OCI-LY1 (cell line): Measurements from ENCODE around the gene CSF2.

Experiments
- H2AFZ ChIP-seq: fragments of 200-600 bp; sonication (generic), shearing (Covaris generic); 2 replicates; pipeline ENCODE4 v1.6.0; 2014; ENCODE audit warnings: antibody characterized with exemption, mild to moderate bottlenecking, low read length
- H3F3A ChIP-seq: fragments of 200-600 bp; sonication (generic), shearing (Covaris generic); 2 replicates; pipeline ENCODE4 v1.6.0; 2014; ENCODE audit warnings: mild to moderate bottlenecking, antibody characterized with exemption, low read length, moderate library complexity; ENCODE audit not compliant: insufficient read depth
- H3K27ac ChIP-seq: fragments of 200-600 bp; sonication (generic); 2 replicates; pipeline ENCODE4 v1.5.1; 2014; ENCODE audit warnings: low read length, mixed run types, mild to moderate bottlenecking, low read depth; ENCODE audit not compliant: poor library complexity, severe bottlenecking
- H3K27me3 ChIP-seq: fragments of 200-600 bp; sonication (generic); 2 replicates; pipeline ENCODE4 v1.6.0; 2014; ENCODE audit warnings: antibody characterized with exemption, mild to moderate bottlenecking, low read length, moderate library complexity; ENCODE audit not compliant: insufficient read depth
- H3K36me3 ChIP-seq: fragments of 200-600 bp; sonication (generic); 2 replicates; pipeline ENCODE4 v1.6.1; 2014; ENCODE audit warnings: mild to moderate bottlenecking, antibody characterized with exemption, low read length, moderate library complexity, mixed read lengths; ENCODE audit not compliant: insufficient read depth
- H3K4me1 ChIP-seq: fragments of 200-600 bp; sonication (generic); 2 replicates; pipeline ENCODE4 v1.5.1; 2014; ENCODE audit warnings: mild to moderate bottlenecking, low read length, moderate library complexity; ENCODE audit not compliant: insufficient read depth, severe bottlenecking
- H3K4me2 ChIP-seq: fragments of 200-600 bp; sonication (generic), shearing (Covaris generic); 2 replicates; pipeline ENCODE4 v1.6.1; 2014; ENCODE audit warnings: low read length
- H3K4me3 ChIP-seq: fragments of 200-600 bp; sonication (generic); 2 replicates; pipeline ENCODE4 v1.5.1; 2014; ENCODE audit warnings: low read length, low read depth, mild to moderate bottlenecking, mixed read lengths; ENCODE audit not compliant: poor library complexity, severe bottlenecking
- H3K79me2 ChIP-seq: fragments of 200-600 bp; shearing (Covaris generic); 2 replicates; pipeline ENCODE4 v1.6.1; 2016; ENCODE audit warnings: mixed run types, low read length, mixed read lengths; ENCODE audit not compliant: insufficient read depth
- H3K9ac ChIP-seq: fragments of 200-600 bp; sonication (generic), shearing (Covaris generic); 2 replicates; pipeline ENCODE4 v1.6.1; 2014; ENCODE audit warnings: mild to moderate bottlenecking, low read length, mixed read lengths
- H3K9me2 ChIP-seq: fragments of 200-600 bp; sonication (generic), shearing (Covaris generic); 2 replicates; pipeline ENCODE4 v1.6.1; 2014; ENCODE audit warnings: low read depth, mild to moderate bottlenecking, low read length, mixed read lengths
- H3K9me3 ChIP-seq: fragments of 200-600 bp; shearing (Covaris generic); 2 replicates; pipeline ENCODE4 v1.6.1; 2014; ENCODE audit warnings: low read length, mixed read lengths
- H4K20me1 ChIP-seq: fragments of 200-600 bp; sonication (generic), shearing (Covaris generic); 2 replicates; pipeline ENCODE4 v1.6.0; 2016; ENCODE audit warnings: mild to moderate bottlenecking, low read length; ENCODE audit not compliant: insufficient read depth
- EZH2 ChIP-seq: fragments of 200-600 bp; sonication (generic), shearing (Covaris generic); IDR thresholded peaks from 2 replicates; pipeline ENCODE4 v1.8.0; 2017; ENCODE audit warnings: borderline replicate concordance, mixed run types, mild to moderate bottlenecking, antibody characterized with exemption, low read length, moderate library complexity, mixed read lengths
- TF ChIP-seq, protein P1 (sequence below): fragments of 200-600 bp; sonication (generic), shearing (Covaris generic); IDR thresholded peaks from 2 replicates; pipeline ENCODE4 v1.5.1; 2017; ENCODE audit warnings: mild to moderate bottlenecking, antibody characterized with exemption, low read length, moderate library complexity, mixed read lengths

The CSF2 gene

DNA sequence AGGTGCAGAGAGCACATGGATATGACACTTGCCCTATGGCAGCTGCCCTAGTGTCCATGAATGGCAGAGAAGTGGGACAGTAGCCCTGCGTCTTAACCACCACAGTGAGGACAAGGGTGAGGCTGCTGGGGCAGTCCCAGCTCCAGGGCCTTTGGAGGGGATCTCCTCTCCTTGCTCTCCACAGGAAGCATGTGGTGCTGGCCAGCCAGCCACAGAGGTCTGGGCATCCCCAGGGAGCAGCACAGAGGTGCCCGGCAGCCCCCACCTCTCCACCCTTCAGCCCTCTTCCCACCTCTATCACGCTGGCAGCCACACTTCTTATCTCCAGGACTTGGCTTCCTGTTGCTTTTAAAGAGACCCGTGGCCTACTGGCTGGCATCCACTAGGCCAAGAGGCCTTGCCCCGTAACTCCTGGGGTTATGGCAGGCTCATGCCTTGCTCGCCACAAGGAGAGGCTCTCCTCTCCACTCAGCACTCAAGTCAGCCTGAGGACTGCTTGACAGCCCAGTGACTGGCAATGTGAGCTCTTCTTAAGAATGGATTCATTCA is 21.9 kb downstream of the CSF2 start:
- no peak overlapping the region for H3K9ac ChIP-seq
- H3K27me3 ChIP-seq: no peaks in the 10 kb centered on the region; the same call in 1 of the 2 replicates
- no peaks in the 10 kb centered on the region for H3K9me3 ChIP-seq
- TF ChIP-seq, protein P1, sequence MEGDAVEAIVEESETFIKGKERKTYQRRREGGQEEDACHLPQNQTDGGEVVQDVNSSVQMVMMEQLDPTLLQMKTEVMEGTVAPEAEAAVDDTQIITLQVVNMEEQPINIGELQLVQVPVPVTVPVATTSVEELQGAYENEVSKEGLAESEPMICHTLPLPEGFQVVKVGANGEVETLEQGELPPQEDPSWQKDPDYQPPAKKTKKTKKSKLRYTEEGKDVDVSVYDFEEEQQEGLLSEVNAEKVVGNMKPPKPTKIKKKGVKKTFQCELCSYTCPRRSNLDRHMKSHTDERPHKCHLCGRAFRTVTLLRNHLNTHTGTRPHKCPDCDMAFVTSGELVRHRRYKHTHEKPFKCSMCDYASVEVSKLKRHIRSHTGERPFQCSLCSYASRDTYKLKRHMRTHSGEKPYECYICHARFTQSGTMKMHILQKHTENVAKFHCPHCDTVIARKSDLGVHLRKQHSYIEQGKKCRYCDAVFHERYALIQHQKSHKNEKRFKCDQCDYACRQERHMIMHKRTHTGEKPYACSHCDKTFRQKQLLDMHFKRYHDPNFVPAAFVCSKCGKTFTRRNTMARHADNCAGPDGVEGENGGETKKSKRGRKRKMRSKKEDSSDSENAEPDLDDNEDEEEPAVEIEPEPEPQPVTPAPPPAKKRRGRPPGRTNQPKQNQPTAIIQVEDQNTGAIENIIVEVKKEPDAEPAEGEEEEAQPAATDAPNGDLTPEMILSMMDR: no peak
- no peak for TF ChIP-seq EZH2
- no peaks in the 10 kb centered on the region for H3K9me2 ChIP-seq
- no peaks in the 10 kb centered on the region for H3K4me1 ChIP-seq
- no peaks in the 10 kb centered on the region for H3K36me3 ChIP-seq
- no peak overlapping the region for H2AFZ ChIP-seq
- H3K4me2 ChIP-seq: no peak overlapping the region
- no peak overlapping the region for H3K4me3 ChIP-seq
- H3K27ac ChIP-seq: no peak overlapping the region
- no peaks in the 10 kb centered on the region for H3F3A ChIP-seq
- H4K20me1 ChIP-seq: no peaks in the 10 kb centered on the region
- H3K79me2 ChIP-seq: no peaks in the 10 kb centered on the region

DNA sequence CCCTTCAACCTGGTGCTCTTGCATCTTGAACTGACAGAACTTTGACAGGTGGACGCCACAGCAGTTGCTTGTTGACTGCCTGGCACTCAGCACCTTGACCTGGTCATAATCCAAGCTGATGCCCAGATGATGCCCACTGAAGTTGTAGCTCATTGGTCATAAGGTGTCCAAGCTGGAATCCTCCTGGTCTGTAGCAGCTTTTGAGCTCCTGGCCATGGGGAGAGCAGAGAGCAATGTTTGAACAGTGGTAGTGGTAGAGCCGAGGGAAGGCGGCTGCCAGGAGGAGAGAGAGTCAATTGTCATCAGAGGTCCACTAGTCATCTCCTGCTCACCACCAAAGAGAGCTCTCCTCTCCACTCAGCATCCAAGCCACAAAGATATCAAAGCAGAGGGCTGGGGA is 23.3 kb downstream of the CSF2 start:
- Histone ChIP-seq H4K20me1 (no peaks in the 10 kb centered on the region), H3K9me2 (no peaks in the 10 kb centered on the region), H3K9me3 (no peaks in the 10 kb centered on the region), H3K36me3 (no peaks in the 10 kb centered on the region), H3K4me2 (no peak overlapping the region), H3K79me2 (no peaks in the 10 kb centered on the region), H2AFZ (no peak overlapping the region), H3K27me3 (no peaks in the 10 kb centered on the region; the same call in 1 of the 2 replicates), H3K27ac (no peak overlapping the region), H3F3A (no peaks in the 10 kb centered on the region), H3K9ac (no peak overlapping the region), H3K4me3 (no peak overlapping the region), H3K4me1 (no peaks in the 10 kb centered on the region)
- no peak for TF ChIP-seq EZH2
- TF ChIP-seq, protein P1: no peak

DNA sequence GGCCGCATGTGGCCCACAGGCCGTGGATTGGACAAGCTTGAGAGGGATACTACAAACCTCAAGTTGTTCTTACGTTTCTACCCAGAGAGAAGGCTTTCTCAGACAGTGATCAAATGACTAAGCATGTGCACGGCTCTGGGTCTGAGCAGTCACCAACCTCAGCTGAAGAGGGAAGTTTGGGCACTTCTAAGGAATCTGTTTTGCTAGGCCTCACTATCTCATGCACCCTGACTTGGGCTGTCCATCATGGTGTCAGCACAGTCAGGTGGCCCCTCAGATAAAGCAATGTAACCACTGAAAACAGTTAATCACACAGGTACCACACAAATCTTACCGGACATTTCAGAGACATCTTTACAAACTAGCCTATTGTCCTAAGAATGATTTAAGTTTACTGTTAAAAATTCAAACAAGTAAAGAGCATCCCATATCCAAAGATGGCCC is 24.6 kb downstream of the CSF2 start:
- H2AFZ ChIP-seq: no peak overlapping the region
- H3K36me3 ChIP-seq: no peaks in the 10 kb centered on the region
- H3K4me3 ChIP-seq: no peak overlapping the region
- H3K27me3 ChIP-seq: no peaks in the 10 kb centered on the region
- TF ChIP-seq, protein P1: no peak
- no peak for TF ChIP-seq EZH2
- H3K9ac ChIP-seq: no peak overlapping the region
- no peak overlapping the region for H3K27ac ChIP-seq
- H4K20me1 ChIP-seq: no peaks in the 10 kb centered on the region
- H3K9me3 ChIP-seq: no peaks in the 10 kb centered on the region
- peaks cover 2% of the 10 kb centered on the region for H3K4me1 ChIP-seq
- no peaks in the 10 kb centered on the region for H3K79me2 ChIP-seq
- H3K9me2 ChIP-seq: no peaks in the 10 kb centered on the region
- H3K4me2 ChIP-seq: no peak overlapping the region
- no peaks in the 10 kb centered on the region for H3F3A ChIP-seq
